Measurements from ENCODE around the gene TIMM44.

TIMM44 gene, protein sequence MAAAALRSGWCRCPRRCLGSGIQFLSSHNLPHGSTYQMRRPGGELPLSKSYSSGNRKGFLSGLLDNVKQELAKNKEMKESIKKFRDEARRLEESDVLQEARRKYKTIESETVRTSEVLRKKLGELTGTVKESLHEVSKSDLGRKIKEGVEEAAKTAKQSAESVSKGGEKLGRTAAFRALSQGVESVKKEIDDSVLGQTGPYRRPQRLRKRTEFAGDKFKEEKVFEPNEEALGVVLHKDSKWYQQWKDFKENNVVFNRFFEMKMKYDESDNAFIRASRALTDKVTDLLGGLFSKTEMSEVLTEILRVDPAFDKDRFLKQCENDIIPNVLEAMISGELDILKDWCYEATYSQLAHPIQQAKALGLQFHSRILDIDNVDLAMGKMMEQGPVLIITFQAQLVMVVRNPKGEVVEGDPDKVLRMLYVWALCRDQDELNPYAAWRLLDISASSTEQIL

GRCh38 chr19:7943444-7944176 lies at the start of gene TIMM44:
TIMM44 (minus strand) TSS chr19:7943666; CDS start chr19:7943651, 15 bp downstream.
- peak; percentile 97 to 100 (median 100) for DNase-seq

DNA sequence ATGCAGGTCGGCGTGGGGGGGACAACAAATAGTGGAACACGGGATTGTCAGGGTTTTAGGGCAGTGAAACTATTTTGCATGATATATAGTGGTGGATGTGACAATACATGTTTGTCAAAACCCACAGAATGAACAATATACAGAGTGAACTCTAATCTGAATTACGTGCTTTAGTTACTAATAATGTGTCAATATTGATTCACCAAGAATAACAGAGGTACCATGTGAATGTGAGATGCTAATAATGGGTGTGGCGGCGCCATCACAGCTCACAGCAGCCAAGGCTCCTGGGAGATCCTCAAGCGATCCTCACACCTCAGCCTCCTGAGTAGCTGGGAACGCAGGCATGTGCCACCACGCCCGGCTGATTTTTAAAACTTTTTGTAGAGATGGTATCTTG lies 49.1 kb upstream of the TIMM44 start:
- no peak for DNase-seq

DNA sequence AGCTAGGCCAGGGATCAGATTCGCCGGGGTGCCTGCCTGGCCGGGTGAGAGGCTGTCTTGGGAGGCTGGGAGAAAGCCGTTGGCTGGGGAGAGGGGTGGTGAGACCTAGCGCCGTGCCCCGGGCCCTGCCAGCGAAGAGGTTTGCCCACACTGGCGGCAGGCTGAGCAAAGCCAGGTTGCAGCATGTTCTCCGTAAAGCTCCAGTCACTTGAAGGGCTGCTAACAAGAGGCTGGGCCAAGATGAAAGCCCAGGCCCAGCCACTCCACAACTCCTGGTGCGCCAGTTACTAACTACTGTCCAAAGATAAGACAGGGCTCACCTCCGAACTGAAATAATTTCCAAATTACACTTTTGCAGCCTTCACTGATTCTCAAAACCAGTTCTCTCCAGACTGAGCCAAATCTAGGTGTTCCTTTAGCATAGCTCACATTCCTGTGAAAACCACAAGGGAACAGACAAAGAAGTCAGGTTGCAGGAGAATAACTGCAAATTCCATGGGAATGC lies 45.7 kb upstream of the TIMM44 start:
- no peak for DNase-seq

DNA sequence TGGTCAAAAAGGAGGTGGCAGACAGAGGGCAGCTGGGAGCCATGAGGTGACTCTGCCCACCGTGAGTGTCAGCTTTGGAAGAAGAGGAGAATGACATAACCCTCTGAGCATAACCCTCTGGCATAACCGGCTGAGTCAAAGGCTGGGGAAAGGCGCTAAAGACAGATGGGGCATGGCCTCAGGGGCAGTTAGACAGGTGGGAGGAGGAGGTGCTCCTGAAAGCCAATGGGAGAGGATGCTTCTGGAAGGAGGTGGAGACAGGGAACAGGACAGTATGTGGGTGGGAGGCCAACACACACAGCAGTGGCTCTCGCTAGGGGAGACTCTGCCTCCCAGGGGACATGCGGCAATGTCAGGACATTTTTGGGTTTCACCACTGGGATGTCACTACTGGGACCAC lies 44.8 kb upstream of the TIMM44 start:
- no peak for DNase-seq

DNA sequence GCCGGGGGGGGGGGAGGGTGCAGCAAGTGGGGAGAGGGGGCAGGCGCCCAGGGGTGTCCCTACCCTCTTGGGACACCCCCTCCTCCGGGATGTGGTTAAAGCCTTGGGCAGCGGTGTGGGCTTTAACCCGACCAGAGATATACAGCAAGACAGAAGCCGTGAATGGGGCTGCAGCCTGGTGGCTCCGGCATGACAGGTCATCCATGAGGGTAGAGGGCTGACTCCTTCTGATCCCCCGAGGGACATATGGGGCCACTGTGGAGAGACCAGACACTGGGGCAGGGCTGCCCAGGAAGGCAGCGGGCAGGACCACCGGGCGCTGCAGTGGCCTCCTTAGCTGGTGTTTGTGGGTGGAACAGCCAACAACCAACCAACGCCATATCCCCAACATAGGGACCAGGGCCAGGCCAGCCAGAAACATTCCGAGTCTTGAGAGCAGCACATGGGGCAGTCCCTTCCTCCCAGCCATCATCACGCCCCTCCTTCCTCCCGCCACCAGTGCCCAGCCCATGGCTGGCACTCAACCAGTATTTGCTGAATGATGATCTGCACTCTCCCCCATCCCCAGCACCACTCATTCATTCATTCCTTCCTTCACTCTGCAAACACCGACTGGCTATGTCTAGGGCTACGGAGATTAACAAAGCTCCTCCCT lies 43.8 kb upstream of the TIMM44 start:
- DNase-seq: no peak

GRCh38 chr19:7986321-7987113 lies 43.1 kb upstream of the TIMM44 start:
- no peak for DNase-seq

- DNase-seq: no peak
Measured at GRCh38 chr19:7985481-7985911, 42.0 kb upstream of the TIMM44 start.

DNA sequence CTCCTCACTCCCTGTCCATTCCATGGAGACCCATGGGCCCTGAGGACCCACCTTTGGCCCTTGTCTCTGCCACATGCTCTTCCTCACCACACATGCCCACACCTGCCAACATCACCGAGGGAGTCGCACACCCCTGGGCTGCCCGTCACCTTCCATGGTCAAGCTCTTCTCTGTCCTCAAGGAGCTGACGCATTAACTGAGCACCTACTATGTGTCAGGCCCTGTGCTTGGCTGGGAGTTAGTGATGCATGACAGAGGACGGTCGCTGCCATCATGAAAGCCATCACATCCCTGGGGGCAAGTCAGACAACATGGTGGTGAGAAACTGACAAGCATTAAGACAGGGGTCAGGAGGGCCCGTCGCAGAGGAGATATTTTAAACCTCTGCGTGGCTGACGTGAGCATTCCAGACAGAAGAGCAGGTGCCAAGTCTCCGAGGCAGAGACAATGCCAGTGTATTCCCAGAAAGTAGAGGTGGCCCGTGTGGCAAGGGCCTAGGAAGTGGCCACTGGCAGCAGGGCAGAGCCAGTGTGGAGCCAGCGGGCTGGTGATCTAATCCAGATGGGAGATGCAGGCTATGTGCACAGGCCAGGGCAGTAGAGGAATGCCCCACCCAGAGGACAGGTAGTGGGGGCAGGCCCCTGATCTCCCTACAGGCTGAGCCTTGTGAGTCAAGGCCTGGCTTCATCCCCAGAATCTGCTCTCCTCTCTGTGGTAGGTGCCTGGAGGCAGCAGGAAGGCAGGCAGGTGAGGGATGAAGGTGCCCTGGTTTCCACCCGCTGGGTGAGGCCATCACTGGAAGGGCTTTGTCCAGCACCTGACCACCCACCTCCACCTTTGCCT lies 40.8 kb upstream of the TIMM44 start:
- DNase-seq: no peak

GRCh38 chr19:7983286-7983950 lies 40.0 kb upstream of the TIMM44 start:
- DNase-seq: peak in 2 of 3 experiments; percentile 10 to 31

- no peak for DNase-seq
Measured at GRCh38 chr19:7982651-7983099, 39.2 kb upstream of the TIMM44 start.

DNA sequence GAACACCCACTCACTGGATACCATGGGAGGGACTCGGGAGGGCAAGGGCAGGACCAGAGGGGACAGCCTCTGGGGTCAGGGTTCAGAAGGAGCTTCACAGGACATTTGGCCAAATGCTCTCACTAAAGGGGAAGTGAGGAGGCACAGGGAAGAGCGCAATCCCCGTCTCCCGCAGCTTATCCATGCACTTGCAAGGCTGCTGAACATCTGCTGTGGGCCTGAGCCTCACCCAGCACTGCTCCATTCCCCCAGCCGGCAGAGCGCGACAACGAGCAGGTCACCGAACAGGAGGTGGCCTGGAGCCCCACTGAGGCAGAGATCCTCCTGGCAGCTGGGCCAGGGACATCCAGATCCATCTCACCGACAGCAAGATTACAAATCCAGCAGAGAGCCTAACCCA lies 38.6 kb upstream of the TIMM44 start:
- DNase-seq: no peak

DNA sequence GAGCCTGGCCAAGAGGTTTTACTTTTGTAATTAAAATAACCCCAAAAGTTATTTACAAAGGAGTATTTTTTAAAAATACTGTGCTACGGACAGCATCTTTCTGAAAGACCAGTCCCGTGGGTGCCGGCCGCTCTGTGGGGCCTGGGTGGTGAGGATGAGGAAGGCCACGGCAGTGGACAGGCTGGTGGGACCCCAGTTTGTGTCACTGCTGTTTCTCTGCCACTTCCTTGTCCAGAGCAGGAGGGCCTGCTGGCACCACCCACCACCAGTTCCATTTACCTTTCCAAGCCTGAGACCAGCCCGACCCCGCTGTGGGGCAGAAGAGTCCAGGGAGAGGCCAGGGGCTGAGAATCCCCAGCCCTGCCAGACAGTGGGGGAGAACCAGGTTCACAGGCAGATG lies 38.2 kb upstream of the TIMM44 start:
- no peak for DNase-seq

DNA sequence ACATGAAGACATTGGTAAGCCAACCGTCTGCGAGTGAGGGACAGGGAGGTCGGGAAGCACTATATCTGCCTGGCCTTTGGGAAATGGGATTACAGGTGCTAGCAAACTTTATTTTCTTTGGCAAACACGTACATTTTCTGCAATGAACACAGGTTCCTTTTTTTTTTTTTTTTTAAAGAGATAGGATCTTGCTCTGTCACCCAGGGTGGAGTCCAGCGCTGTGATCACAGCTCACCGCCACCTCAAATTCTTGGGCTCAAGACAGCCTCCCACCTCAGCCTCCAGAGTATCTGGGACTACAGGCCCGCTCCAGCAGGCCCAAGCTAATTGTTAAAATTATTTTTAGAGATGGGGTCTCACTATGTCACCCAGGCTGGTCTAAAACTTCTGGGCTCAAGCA lies 37.7 kb upstream of the TIMM44 start:
- no peak for DNase-seq

DNA sequence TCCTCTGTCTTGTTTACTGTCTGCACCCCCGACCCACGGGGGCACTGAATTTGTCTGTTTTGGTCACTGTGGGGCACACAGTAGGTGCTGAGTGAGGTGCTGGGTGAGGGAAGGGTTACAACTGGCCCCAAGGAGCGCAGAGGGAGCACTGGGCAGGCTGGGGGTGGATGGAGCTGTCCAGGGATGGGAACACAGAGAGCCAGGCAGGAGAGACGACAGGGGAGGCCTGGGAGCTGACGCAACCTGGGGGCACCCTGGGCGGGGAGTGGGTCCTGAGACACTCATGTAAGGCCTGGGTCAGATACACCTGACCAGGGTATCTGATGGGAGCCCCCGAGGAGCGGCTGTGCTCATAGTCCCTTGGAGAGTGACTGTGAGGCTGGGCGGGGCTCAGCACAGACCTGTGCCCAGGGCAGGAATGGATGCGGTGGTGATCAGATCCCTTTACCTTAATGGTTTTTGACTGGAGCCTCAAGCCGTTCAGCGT lies 37.2 kb upstream of the TIMM44 start:
- DNase-seq: no peak

GRCh38 chr19:7980168-7980567 lies 36.7 kb upstream of the TIMM44 start:
- DNase-seq: no peak

DNA sequence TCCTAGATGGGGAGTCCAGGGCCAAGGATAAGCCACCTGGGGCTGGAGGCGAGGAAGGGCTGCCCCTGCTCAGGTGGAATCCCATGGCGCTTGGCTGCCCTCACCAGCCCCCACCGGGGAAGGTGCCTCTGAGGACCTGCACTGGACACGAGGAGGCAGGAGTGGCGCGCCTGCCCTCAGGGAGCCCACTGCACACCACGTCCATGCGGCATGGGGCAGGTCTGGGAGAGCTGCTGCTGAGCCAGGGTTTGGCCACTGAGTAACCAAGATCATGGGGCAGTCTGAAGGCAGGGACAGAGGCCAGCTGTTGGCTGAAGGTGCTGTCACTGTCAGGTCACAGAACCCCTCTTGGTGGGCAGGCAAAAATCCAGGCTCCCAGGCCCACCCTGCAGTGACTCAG lies 36.1 kb upstream of the TIMM44 start:
- no peak for DNase-seq

DNA sequence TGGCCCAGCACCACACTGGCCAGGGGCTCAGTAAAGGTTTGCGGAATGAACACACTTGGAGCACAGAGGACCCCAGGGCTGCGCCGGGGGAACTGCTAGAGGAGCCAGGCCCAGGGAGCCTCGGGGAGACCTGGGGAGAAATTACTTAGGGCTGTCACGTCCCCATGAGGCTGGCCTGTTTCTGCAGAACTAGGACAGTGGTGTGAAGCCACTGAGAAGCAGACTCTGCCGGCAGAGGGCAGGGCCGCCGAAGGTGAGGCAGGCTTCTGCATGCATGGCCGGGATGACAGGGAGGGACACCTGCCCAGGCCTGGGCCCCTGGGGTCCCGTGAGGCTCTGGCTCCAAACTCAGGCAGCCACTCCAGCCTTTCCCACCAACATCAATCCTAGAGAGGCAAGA lies 35.5 kb upstream of the TIMM44 start:
- DNase-seq: no peak

DNA sequence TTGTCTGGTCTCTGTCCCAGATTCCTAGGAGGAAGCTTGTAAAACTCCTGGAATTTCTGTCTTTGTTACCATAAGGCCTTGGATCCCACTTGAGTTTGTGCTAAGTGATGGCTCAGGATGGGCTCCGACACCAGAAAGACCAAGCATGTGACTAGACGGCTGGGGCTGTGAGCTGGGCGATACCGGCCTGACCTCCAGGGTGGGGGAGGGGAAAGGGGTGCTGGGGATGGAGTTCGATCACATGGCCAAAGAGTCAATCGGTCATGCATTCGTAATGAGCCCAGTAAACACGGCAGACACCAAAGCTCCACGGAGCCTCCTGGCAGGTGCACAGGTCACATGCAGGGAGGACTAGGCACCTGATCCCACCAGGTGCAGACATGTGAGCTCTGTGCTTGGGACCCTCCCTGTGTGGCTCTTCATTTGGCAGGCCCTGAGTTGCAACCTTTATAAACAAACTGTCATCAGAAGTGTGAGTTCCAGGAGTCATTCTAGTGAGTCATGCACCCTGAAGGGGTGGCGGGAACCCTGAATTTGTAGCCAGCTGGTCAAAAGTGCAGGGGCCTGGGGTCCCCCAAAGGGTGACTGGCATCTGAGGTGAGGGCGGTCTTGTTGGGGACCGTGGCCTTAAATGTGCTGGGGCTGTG lies 34.8 kb upstream of the TIMM44 start:
- DNase-seq: no peak

- DNase-seq: no peak
Measured at GRCh38 chr19:7977723-7978040, 34.2 kb upstream of the TIMM44 start.

GRCh38 chr19:7977021-7977722 lies 33.7 kb upstream of the TIMM44 start:
- DNase-seq: no peak

All from NCI-H1417 (cell line).